GM13977 (cell line): ENCODE results near the gene CHST8.

ENCODE experiments used
- DNase-seq: peaks from one replicate; pipeline ENCODE4 v3.0.0; 2012; ENCODE audit warnings: low spot score
- in situ Hi-C: fragments of 300-500 bp; cut with MboI; formaldehyde crosslinking; loops from one replicate; pipeline ENCODE4 v1.12.0; 2022; ENCODE audit warnings: low sequenced_read_pairs, low pct_unique_long_range_greater_than_20kb, mixed read lengths, inconsistent platforms; ENCODE audit not compliant: unreplicated experiment
- TF ChIP-seq, protein P1 (sequence below): IDR thresholded peaks from 2 replicates; pipeline ENCODE4 v1.5.1; 2012; ENCODE audit warnings: mild to moderate bottlenecking, control low read depth; ENCODE audit not compliant: insufficient read depth; ENCODE audit errors: extremely low read depth, missing control alignments

CHST8 gene

DNA sequence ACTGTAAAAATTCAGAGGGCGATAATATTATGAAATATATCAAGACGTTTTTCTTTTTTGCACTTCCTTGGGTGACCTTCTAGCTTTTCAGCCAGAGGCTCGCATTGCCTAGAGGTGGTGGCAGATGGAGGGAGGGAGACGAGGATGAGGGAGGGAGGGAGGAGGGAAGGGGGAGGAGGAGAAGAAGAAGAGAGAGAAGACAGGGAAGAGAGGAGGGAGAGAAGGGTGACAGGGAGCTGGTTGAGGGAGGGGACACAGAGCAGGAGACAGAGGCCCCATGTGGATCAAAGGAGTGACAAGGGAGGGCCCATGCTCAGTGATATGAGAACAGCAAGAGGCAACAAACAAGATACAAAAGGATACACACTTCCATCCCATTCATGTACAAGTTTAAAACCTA is 166.9 kb downstream of the CHST8 start:
- DNase-seq = no peak
- in situ Hi-C loops = loop anchor here (25.0 kb wide), 1 partner anchor 324 kb away; no protein-coding TSS in a partner anchor
- TF ChIP-seq, protein P1, sequence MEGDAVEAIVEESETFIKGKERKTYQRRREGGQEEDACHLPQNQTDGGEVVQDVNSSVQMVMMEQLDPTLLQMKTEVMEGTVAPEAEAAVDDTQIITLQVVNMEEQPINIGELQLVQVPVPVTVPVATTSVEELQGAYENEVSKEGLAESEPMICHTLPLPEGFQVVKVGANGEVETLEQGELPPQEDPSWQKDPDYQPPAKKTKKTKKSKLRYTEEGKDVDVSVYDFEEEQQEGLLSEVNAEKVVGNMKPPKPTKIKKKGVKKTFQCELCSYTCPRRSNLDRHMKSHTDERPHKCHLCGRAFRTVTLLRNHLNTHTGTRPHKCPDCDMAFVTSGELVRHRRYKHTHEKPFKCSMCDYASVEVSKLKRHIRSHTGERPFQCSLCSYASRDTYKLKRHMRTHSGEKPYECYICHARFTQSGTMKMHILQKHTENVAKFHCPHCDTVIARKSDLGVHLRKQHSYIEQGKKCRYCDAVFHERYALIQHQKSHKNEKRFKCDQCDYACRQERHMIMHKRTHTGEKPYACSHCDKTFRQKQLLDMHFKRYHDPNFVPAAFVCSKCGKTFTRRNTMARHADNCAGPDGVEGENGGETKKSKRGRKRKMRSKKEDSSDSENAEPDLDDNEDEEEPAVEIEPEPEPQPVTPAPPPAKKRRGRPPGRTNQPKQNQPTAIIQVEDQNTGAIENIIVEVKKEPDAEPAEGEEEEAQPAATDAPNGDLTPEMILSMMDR = no peak

DNA sequence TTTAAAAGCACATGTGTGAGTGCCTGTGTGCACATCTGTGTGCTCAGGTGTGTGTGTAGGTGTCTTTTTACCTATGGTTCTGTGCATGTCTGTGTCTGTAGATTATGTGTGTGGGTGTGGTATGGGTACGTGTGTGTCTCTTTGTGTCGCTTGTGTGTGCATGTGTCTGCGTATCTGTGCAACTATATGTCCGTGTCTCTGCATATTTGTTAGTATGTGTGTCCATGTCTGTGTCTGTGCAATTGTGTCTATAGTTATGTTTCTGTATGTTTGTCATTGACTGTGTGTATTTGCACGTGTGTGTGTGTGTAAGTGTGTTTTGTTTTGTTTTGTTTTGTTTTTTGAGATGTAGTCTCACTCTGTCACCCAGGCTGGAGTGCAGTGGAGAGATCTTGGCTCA is 167.6 kb downstream of the CHST8 start:
- in situ Hi-C loops = loop anchor here (25.0 kb wide), 1 partner anchor 323 kb away; no protein-coding TSS in a partner anchor
- TF ChIP-seq, protein P1 = no peak
- no peak for DNase-seq

DNA sequence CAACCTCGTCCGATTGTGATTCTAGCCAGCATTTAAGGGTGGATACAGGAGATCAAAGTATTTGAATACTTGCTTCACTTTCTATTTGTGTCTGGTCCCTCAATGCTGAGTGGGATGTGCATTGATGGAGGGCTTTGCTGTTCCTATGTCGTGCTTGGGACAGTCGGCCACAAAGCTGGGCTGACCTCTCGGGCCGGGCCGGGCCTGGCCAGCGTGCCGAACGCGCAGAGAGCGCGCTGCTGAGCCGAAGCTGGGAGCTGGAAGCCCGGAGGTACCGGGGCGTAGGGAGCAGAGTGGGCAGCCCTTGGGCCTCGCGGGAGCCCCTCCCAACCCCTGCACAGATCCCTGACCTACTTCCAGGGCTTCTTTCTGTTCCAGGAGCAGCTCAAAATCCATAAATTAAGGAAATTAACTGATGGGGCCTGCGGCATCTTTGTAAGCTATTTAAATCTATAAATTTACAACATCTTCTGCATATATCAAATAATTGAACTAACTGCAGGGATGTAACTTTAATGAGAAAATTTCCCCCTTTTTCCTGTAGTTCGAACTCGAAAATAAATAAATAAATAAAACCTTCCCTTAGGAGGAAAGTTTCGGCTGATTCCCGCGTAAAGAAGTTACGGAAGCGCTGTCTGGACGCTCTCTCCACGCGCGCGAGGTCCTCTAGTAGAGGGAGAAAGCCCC is 173.1 kb downstream of the CHST8 start:
- in situ Hi-C loops = loop anchor here (25.0 kb wide), 1 partner anchor 317 kb away; no protein-coding TSS in a partner anchor
- TF ChIP-seq, protein P1 = no peak
- no peak for DNase-seq

DNA sequence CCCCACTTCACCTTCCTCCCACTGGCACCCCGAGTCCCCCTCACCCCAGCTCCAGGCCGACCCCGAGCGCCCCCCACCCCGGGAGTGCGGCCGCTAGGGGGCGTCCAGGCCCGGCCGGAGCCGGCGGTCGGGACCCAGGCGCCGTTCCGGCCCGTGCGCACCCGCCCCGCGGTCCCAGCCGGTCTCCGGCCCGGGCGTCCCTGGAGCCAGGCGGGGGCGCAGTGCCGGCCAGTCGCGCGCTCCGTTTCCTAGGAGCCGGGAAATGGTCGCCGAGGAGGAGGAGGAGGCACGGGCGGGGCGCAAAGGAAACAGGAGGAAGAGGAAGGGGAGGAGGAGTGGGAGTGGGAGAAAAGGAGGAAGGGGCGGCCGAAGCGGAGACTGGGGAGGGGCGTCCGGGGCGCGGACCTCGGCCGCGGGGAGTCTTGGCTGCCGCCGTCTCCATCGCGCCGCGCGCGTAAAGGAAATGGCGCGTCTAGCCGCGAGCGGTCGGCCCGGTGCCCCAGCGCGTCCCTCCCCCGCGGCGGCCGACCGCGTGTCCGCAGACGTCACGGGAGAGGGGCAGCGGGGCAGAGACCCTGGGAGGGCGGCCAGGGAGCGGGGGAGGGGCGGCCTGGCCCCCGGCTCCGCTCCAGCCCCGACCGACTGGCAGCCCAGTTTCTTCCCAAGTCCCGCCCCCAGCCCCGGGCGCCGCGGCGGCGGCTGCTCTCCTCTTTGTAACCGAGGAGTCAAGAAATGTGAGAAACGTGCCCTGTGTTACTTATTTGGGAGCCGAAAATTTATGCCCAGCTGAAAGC is 173.8 kb downstream of the CHST8 start:
- in situ Hi-C loops = loop anchor here (25.0 kb wide), 1 partner anchor 317 kb away; no protein-coding TSS in a partner anchor
- TF ChIP-seq, protein P1 = peak; percentile 58
- DNase-seq = peak; percentile 86

DNA sequence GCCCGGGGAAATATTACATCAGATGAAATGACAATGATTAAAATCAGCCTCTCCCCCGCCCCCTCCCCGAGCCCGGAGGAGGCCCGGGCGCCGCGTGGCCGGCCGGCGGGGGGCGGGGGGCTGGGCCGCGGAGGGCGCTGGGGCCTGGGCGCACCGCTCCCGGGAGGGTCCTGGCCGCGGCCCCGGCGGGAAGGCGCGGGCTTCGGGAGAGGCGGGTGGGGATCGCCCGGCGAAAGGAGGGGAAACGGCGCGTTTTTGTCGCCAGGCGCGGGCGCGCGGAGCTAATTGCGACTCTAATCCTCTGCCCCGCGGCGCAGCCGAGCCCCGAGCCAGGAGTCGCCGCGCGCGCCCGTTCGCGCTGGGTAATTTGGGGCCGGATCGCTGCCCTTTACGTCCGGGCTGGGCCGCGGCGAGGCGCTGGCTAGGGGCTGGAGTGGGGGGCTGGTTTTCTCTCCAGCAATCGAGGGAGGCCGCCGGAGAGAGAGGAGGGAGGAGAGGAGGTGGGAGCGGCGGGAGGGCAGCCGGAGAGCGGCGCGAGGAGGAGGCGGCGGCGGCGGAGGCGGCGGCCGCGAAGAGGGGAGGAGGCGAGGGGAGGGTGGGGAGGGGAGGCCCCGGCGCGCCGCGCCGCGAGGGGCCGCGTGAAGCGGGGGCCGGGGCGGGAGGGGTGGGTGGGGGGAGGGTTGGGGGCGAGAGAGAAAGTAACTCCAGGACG is 174.6 kb downstream of the CHST8 start, which contains the start of gene KCTD15:
Gene KCTD15 (plus strand): TSS at position 707 of the 712 bp plus-strand sequence. CDS start 3,585 bp downstream, outside the sequence.
- no peak for DNase-seq
- TF ChIP-seq, protein P1 = no peak
- in situ Hi-C loops = loop anchor here (25.0 kb wide), 1 partner anchor 316 kb away; no protein-coding TSS in a partner anchor

DNA sequence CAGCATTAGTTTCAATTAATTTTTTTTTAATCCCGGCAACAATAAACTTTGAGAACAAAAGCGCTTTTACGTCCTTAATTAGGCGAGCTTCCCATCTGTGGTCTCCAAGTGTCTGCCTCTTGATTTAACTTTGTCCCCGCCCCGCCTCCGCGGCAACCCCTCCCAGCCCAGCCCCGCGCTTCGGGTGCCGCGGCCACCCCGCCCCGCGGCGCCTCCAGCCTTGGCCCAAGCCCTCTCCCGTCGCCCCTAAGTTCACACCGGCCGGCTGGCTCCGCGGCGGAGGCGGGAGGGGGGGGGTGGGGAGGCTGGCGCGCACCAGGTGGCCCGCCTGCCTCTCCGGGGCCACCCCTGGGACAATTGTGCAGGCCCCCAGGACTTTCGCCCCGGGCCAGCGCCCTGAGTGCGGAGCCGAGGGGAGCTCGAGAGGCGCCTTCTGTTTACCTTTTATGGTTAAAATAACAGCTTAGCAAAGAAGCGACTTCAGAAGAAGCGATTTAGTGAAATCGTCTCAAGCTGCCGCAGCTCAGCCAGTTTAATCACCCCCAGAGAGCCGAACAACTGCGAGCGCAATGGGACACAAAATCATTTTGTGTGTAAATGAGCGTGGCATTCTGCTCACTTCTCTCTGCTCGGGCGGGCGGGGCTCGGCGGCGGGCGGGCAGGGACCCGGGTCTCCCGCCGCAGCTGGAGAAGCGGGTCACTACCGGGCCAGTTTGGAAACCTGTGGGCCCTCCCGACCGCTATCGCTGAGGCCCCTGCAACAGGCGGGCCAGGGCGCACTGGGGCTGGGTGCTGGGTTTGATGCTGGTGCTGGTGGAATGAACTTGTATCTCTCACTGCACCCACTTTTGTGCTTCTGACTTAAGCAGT is 176.3 kb downstream of the CHST8 start:
- in situ Hi-C loops = loop anchor here (25.0 kb wide), 1 partner anchor 314 kb away; no protein-coding TSS in a partner anchor
- TF ChIP-seq, protein P1 = no peak
- DNase-seq = no peak
